SK-N-SH treated with all-trans-retinoic acid at 6 μM for 48 hours (cell line): ENCODE data around the gene SMARCC2.

ENCODE experiments used
- ATAC-seq: fragments of 200-7000 bp; cut with Tn5 transposase; 3 replicates; pipeline ENCODE4 v1.9.1; 2020; ENCODE audit warnings: mild to moderate bottlenecking, moderate library complexity
- ARNTL ChIP-seq: fragments of 450-650 bp; formaldehyde crosslinking; IDR thresholded peaks from 2 replicates; pipeline ENCODE4 v1.5.0; 2020; ENCODE audit warnings: low read depth, mild to moderate bottlenecking, moderate library complexity, borderline replicate concordance
- BACH2 ChIP-seq: fragments of 250-450 bp; sonication (Bioruptor Pico); IDR thresholded peaks from 2 replicates; pipeline ENCODE4 v1.9.0; 2021; ENCODE audit warnings: mild to moderate bottlenecking, borderline replicate concordance
- CREB5 ChIP-seq: fragments of 250-450 bp; sonication (Bioruptor Pico); IDR thresholded peaks from 2 replicates; pipeline ENCODE4 v1.5.1; 2020; ENCODE audit warnings: low read depth, mild to moderate bottlenecking, moderate library complexity
- CSDC2 ChIP-seq: fragments of 250-450 bp; sonication (Bioruptor Pico); IDR thresholded peaks from 2 replicates; pipeline ENCODE4 v1.5.0; 2020; ENCODE audit warnings: mild to moderate bottlenecking, moderate library complexity
- CSRNP3 ChIP-seq: fragments of 250-450 bp; sonication (Bioruptor Pico); IDR thresholded peaks from 2 replicates; pipeline ENCODE4 v1.5.1; 2021; ENCODE audit warnings: mild to moderate bottlenecking, moderate library complexity
- ESRRG ChIP-seq: fragments of 250-450 bp; sonication (Bioruptor Pico); IDR thresholded peaks from 2 replicates; pipeline ENCODE4 v1.6.1; 2021; ENCODE audit warnings: mild to moderate bottlenecking
- ISL1 ChIP-seq: fragments of 250-450 bp; sonication (Bioruptor Pico); IDR thresholded peaks from 2 replicates; pipeline ENCODE4 v2.1.2; 2022; ENCODE audit warnings: mild to moderate bottlenecking, moderate library complexity
- OSR1 ChIP-seq: fragments of 250-450 bp; sonication (Bioruptor Pico); IDR thresholded peaks from 2 replicates; pipeline ENCODE4 v1.8.0; 2022; ENCODE audit warnings: moderate library complexity, mild to moderate bottlenecking, inconsistent platforms
- PATZ1 ChIP-seq: fragments of 250-450 bp; sonication (Bioruptor Pico); IDR thresholded peaks from 2 replicates; pipeline ENCODE4 v1.8.0; 2020; ENCODE audit warnings: mild to moderate bottlenecking, moderate library complexity, borderline replicate concordance
- POU6F1 ChIP-seq: fragments of 250-450 bp; sonication (Bioruptor Pico); IDR thresholded peaks from 2 replicates; pipeline ENCODE4 v1.8.0; 2021; ENCODE audit warnings: low read depth, mild to moderate bottlenecking, moderate library complexity, borderline replicate concordance
- PPARA ChIP-seq: fragments of 250-450 bp; sonication (Bioruptor Pico); IDR thresholded peaks from 2 replicates; pipeline ENCODE4 v1.5.0; 2020; ENCODE audit warnings: mild to moderate bottlenecking, borderline replicate concordance
- RARB ChIP-seq: fragments of 250-450 bp; sonication (Bioruptor Pico); IDR thresholded peaks from 2 replicates; pipeline ENCODE4 v1.8.0; 2021; ENCODE audit warnings: mild to moderate bottlenecking, moderate library complexity
- SNAI2 ChIP-seq: fragments of 250-450 bp; sonication (Bioruptor Pico); IDR thresholded peaks from 2 replicates; pipeline ENCODE4 v1.5.0; 2020; ENCODE audit warnings: mild to moderate bottlenecking, moderate library complexity
- TCF4 ChIP-seq: fragments of 250-450 bp; sonication (Bioruptor Pico); IDR thresholded peaks from 2 replicates; pipeline ENCODE4 v1.8.0; 2021; ENCODE audit warnings: mild to moderate bottlenecking, moderate library complexity, borderline replicate concordance
- TOX ChIP-seq: fragments of 250-450 bp; sonication (Bioruptor Pico); IDR thresholded peaks from 2 replicates; pipeline ENCODE4 v1.8.0; 2021; ENCODE audit warnings: mild to moderate bottlenecking, moderate library complexity, borderline replicate concordance
- TSHZ2 ChIP-seq: fragments of 250-450 bp; sonication (Bioruptor Pico); IDR thresholded peaks from 2 replicates; pipeline ENCODE4 v1.5.0; 2020; ENCODE audit warnings: mild to moderate bottlenecking, moderate library complexity
- ZC3H10 ChIP-seq: fragments of 250-450 bp; sonication (Bioruptor Pico); IDR thresholded peaks from 2 replicates; pipeline ENCODE4 v1.5.1; 2021; ENCODE audit warnings: mild to moderate bottlenecking, moderate library complexity
- ZFP3 ChIP-seq: fragments of 250-450 bp; sonication (Bioruptor Pico); IDR thresholded peaks from 2 replicates; pipeline ENCODE4 v1.5.0; 2020; ENCODE audit warnings: mild to moderate bottlenecking, moderate library complexity
- ZFP30 ChIP-seq: fragments of 450-650 bp; formaldehyde crosslinking; IDR thresholded peaks from 2 replicates; pipeline ENCODE4 v1.5.0; 2022; ENCODE audit warnings: mild to moderate bottlenecking, moderate library complexity

Gene SMARCC2

GRCh38 chr12:56127888-56128669 is 61.2 kb downstream of the SMARCC2 start, which contains the start of gene ESYT1:
TSS of gene ESYT1 (plus strand) at chr12:56128267. CDS start at chr12:56128320, 53 bp downstream.
- TF ChIP-seq ARNTL (CRISPR knock-in tag) (no peak), PATZ1 (CRISPR knock-in tag) (no peak), RARB (CRISPR knock-in tag) (no peak), ZFP30 (no peak), TSHZ2 (CRISPR knock-in tag) (no peak), TCF4 (no peak), BACH2 (CRISPR knock-in tag) (peak; percentile 63; the same call in 1 of the 2 replicates), PPARA (CRISPR knock-in tag) (peak; percentile 94), OSR1 (no peak), POU6F1 (CRISPR knock-in tag) (no peak), CSDC2 (CRISPR knock-in tag) (no peak), TOX (CRISPR knock-in tag) (no peak), CSRNP3 (CRISPR knock-in tag) (no peak), ZFP3 (CRISPR knock-in tag) (no peak), ESRRG (CRISPR knock-in tag) (no peak), CREB5 (CRISPR knock-in tag) (0 out of 2 replicates have a peak, but pooled peaks have one; percentile 75)
- TF ChIP-seq, all 23 proteins: peak for 3
- ATAC-seq, result peak; percentile 91

GRCh38 chr12:56127485-56127887 is 61.8 kb downstream of the SMARCC2 start:
- no peak for ATAC-seq
- TF ChIP-seq ZC3H10 (CRISPR knock-in tag) (no peak), TCF4 (no peak), TOX (CRISPR knock-in tag) (no peak), ARNTL (CRISPR knock-in tag) (0 out of 2 replicates have a peak, but pooled peaks have one; percentile 75), SNAI2 (0 out of 2 replicates have a peak, but pooled peaks have one; percentile 73), PPARA (CRISPR knock-in tag) (no peak)

GRCh38 chr12:56126732-56127239 is 62.5 kb downstream of the SMARCC2 start:
- no peak for ATAC-seq
- TF ChIP-seq BACH2 (CRISPR knock-in tag) (no peak), PATZ1 (CRISPR knock-in tag) (no peak), ESRRG (CRISPR knock-in tag) (no peak), CSRNP3 (CRISPR knock-in tag) (no peak), ISL1 (CRISPR knock-in tag) (no peak), POU6F1 (CRISPR knock-in tag) (no peak), ZFP3 (CRISPR knock-in tag) (no peak), ARNTL (CRISPR knock-in tag) (no peak), ZFP30 (no peak), RARB (CRISPR knock-in tag) (no peak), ZC3H10 (CRISPR knock-in tag) (no peak), SNAI2 (no peak), TCF4 (no peak)
